ENCODE data around the gene IRS1.
A peak's percentile ranks its signal among the peaks of the same experiment; 100 is the strongest.

Gene IRS1

DNA sequence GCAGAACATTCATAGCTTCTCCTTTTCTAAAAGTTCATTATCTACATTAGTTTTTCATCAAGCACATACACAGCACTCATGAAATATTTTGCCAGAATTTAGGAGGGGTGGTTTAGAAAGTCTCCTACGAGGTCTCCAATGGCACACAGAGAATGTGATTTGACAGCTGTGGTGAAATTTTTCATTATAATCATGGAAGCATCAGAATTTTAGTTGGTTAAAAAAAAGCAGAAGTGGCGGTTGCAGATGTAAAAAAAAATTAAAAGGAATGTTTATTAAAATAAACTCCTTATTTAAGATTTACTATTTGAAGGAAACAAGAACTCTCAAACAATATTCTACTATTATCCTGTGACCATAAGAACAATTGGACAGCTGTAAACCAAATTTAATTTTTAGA, 25.4 kb upstream of the IRS1 start:
- DNase-seq = no peak

DNA sequence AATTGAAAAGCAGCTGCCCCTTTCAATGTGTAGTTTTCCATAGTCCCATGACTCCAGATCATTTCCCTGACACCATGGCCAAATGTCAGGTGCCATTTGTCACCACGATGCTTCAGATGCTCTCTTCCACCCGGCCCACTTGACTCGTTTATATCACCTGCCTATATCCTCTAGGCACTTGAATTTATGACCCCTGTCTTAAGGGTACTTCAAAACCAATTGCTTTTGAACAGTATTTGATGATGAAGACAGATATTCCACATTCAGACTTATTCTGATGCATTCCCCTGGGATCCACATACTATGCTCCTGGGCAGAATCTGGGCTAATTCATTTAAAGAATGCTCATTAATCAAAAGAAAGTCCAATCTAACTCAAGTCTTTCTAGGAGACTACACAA, 19.3 kb upstream of the IRS1 start:
- no peak for DNase-seq

DNA sequence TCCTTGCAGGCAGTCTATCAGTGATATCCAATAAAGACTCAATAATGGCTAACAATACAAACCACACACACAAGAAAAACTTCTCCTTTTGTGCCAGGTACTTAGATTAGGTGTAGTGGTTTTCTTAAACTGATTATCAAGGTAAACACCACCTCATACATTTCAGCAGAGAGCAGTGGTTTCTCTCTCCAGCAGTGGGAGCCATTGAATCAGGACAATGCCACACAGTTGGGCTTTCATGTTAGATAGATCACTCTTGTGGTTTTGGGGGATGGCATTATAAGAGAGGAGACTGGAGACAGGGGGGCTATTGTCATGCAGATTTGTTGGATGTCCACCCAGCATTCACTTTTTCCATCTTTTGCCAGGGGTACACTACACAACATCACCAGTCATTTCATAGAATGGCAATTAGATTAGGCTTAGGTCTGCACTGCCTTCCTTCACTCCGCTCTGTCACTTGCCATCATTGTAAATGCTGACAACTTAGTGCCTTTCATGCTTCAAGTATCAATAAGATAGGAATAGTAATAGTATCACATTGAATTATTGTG, 13.6 kb upstream of the IRS1 start:
- DNase-seq = no peak

DNA sequence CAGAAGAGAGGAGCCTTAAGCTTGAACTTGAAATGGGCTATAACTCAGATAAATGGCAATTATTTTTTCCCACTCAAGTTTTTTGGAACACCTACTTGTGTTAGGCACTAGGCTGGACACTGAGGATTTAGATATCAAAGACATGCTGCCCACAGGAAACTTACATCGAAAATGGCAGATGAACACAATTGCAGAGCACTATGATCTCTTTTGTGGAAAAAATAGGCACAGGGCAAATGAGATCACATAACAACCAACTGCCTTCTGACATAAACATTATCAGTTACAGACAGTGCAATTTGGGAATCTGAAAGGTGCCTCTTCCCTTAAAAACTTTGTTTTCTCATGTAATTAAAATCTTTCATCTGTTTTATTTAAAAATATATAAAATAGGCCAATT, 3.8 kb upstream of the IRS1 start:
- no peak for DNase-seq

GRCh38 chr2:226802573-226802972, 3.0 kb upstream of the IRS1 start:
- DNase-seq = peak; percentile 89

DNA sequence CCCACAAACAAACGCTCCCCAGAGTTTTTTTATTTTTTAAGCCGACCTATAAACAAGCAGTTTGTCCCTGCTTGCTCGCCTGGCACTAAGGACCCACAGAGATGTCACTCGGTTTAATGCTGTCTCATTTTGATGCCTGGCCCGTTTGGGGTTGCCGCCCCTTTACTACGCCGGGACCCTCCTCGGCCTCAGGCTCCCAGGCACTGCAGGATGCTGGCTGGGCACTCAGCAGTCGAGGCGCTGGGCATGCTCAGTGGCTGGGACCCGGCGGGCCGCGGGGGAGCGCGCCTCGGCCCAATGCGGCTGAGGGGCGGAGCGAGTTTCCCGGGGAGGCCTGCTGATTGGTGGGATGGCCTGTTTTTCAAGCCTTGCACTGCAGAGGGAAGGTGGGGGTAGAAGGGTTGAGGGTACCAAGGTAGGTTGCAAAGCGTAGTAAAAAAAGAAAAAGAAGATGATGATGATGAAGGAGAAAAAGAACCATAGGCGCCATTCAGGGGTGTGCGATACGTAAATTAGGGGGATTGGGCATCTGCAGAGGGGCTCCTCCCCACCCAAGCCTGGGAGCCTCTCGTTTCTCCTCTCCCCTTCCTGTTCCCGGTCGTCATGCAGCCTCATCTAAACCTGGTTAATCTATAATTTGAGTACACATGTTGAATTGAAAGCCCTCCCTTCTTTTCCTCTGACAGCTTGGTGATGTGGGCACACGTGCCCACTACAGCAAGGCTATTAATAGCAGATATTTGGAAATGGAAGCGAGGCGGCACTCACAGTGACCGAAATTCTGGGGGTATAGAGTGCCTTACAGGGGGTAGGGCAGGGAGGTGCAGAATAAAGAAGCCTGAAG, 1.5 kb upstream of the IRS1 start:
- DNase-seq = no peak

- no peak for DNase-seq
These were observed 638 bp upstream of the IRS1 start for GRCh38 chr2:226799976-226800940.

GRCh38 chr2:226798422-226799210, 1.0 kb downstream of the IRS1 start:
- DNase-seq = no peak

DNA sequence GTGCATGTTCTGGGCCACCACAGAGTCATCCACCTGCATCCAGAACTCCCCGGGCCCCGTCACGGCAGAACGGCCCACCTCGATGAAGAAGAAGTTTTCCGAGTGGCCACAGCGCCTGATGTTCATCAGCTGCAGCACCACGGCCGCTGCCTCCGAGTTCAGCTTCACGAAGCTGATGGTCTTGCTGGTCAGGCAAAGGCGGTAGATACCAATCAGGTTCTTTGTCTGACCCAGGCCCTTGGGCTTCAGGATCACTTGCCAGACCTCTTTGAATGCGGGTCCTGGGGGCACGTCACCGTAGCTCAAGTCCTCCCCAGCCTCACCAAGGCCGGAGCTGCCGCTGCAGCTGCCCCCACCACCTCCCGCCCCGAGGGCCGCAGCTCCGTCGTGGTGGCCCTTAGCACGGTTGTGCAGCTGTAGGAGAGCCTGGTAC, 1.6 kb downstream of the IRS1 start:
- no peak for DNase-seq

- no peak for DNase-seq
These were observed 2.2 kb downstream of the IRS1 start for GRCh38 chr2:226797289-226797988.

GRCh38 chr2:226796840-226797288, 2.8 kb downstream of the IRS1 start:
- DNase-seq = no peak

DNA sequence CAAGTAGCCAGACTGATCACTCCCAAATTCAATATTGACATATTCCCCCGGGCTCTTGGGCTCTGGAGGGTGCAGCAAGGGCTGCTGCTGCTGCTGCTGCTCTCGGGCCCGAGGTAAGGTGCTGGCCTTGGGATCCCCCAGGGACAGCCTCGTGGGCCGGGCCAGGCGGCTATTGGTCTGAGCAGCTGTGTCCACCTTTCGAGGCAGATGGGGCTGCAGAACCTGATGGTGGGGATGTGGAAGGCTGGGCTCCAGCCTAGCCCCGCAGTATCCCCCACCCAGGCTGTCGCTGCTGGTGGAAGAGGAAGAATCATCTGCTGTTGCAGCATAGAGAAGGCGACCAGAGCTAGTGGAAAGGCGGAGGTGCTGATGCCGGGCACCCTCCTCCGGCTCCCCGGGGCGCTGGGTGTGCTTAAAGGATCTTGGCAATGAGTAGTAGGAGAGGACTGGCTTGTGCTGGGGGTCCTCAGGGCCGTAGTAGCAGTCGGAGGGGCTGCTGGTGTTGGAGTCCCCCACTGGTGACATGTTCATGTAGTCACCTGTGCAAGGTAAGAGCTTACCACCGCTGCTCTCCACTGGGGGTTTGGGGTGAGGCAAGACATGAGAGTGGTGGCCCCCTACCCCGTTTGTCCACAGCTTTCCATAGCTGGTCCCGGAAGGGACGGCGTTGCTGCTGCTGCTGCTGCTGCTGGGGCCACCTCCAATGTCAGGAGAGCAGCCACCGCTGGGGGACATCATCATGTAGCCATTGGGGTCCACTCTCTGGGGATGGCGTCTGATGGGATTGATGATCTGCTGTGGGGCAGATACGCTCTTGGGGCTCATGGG, 3.4 kb downstream of the IRS1 start:
- DNase-seq = no peak

- DNase-seq = no peak
These were observed 4.2 kb downstream of the IRS1 start for GRCh38 chr2:226795281-226796011.

GRCh38 chr2:226794751-226795171, 4.9 kb downstream of the IRS1 start:
- no peak for DNase-seq

DNA sequence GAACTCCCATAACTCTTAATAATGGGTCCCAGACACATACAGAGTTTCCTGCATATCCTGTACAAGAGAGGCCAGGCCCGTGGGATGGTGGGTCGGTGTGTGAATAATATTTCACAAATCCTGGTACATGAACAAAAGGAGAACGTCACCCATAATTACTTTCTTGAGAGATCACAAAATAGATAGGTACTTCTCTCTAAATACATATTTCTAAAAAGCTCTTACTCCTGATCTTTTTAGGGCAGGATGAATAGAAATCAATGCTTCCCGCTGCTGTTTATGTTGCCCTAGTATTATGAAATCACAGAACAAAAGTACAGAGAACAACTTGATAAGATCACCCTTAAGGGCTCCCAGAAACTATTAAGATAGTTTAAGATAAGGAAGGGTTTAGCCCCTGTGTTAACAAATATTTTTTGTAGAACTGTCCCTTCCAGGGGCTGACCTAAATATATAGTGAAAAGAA, 5.4 kb downstream of the IRS1 start:
- no peak for DNase-seq

GRCh38 chr2:226793646-226794045, 6.0 kb downstream of the IRS1 start:
- peak; percentile 38 for DNase-seq

DNA sequence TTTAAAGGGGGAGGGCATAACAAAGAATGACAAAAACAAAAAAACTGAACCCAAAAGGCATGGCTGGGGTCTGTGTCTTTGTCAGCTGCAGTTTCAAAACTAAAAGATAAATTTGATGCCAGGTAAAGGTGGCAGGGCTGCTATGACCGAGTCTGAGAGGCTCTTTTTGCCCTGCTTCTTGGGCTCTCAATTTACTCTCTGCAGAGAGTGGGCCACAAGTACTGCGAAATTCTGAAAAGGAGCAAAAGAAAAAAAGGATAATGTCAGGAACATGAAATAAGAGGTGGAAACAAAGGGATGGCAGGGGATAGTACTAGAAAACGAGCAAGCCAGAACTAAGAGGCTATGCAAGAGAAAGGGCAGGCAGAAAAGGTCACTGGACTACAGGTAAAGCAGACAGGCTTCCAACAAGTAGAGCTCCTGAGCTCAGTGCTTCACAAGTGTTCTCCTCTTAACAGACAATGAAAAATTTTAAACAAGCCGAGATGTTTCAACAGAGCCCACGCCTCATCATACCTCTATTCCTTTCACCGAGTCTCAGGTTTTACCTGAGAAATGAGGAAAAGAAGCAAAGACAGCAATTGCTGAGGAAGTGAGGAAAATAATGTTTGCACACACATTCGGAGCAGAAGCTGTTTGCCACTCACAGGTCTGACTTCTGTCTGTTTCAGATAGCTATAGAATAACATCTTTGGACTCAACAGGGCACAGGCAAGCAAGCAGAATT, 7.3 kb downstream of the IRS1 start:
- DNase-seq = no peak

DNA sequence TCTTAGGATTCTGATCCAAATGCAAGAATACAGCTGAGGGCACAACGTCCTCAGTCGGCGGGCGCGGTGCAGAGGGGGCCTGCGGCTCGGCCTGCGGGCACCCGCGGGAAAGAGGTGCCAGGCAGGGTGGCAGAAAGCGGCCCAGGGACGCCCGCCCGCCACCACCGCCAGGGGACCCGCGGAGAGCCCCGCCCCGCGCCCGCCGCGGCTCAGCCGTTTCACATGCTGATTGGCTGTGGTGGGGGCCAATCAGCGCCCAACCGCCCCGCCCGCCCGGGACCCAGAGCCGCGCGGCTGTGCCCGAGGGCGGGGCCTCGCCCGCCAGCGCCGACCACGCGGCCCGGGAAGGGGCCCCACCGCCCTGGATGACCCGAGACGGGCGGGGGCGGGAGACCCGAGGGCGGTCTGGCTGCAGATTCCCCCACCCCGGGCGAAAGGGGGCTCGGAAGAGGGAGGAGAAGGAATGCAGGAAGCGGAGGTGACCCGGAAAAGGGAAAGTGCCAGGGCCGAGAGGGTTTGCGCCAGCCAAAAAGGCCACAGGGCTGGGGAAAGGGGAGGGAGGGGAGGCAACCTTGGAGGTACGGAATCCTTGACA, 8.0 kb downstream of the IRS1 start:
- peak; percentile 87 for DNase-seq

DNA sequence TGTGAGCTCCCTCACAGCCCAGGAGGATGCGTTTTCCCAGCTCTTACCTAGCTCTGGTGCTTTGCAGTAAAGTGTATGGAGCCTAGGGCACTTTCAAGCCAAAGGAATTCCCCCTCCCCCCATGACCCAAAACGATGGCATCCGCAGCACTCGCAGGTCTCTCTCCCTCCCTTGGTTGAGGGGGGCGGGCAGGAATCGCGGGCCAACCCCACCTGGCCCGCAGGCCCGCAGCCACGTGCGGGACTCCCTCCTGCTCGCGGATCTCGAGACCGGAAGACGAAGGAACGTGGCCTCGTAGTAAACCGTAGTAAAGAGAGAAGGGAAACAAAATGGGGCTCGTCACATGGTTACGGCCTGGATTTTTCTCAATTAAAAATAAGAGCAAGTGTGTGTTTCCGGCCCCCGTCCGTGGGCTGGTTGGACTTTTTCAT, 8.5 kb downstream of the IRS1 start:
- peak; percentile 55 for DNase-seq
